ENCODE results near the gene MORN4.

DNA sequence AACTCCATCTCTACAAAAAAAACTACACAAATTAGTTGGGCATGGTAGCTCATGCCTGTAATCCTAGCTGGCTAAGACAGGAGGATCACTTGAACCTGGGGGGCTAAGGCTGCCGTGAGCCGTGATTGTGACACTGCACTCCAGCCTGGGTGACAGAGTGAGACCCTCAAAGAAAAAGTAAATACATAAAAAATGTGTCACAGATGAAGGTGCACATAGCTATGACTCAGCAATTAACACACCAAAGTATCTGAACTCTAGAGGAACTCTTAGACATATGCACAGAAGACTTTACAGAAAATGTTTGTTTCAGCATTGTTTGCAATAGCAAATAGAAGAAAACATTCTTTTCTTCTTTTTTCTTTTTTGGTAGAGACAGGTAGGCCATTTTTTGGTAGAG is 35.5 kb downstream of the MORN4 start:
- TF ChIP-seq, protein P1, sequence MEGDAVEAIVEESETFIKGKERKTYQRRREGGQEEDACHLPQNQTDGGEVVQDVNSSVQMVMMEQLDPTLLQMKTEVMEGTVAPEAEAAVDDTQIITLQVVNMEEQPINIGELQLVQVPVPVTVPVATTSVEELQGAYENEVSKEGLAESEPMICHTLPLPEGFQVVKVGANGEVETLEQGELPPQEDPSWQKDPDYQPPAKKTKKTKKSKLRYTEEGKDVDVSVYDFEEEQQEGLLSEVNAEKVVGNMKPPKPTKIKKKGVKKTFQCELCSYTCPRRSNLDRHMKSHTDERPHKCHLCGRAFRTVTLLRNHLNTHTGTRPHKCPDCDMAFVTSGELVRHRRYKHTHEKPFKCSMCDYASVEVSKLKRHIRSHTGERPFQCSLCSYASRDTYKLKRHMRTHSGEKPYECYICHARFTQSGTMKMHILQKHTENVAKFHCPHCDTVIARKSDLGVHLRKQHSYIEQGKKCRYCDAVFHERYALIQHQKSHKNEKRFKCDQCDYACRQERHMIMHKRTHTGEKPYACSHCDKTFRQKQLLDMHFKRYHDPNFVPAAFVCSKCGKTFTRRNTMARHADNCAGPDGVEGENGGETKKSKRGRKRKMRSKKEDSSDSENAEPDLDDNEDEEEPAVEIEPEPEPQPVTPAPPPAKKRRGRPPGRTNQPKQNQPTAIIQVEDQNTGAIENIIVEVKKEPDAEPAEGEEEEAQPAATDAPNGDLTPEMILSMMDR (IDR thresholded peaks at IDR 0.05): no peak
- no peak for TF ChIP-seq ZFX (IDR thresholded peaks at IDR 0.05; ENCODE audit: borderline replicate concordance)

Data from 22Rv1 (cell line).